GM10847 (cell line): ENCODE measurements around the gene ZFP64.

Experiments
- POLR2A ChIP-seq: IDR thresholded peaks from 2 replicates; pipeline ENCODE4 v1.6.1; 2011; ENCODE audit not compliant: insufficient read length; ENCODE audit errors: extremely low read depth

The ZFP64 gene

GRCh38 chr20:52179331-52180179, 12.0 kb downstream of the ZFP64 start:
- TF ChIP-seq POLR2A, result no peak

DNA sequence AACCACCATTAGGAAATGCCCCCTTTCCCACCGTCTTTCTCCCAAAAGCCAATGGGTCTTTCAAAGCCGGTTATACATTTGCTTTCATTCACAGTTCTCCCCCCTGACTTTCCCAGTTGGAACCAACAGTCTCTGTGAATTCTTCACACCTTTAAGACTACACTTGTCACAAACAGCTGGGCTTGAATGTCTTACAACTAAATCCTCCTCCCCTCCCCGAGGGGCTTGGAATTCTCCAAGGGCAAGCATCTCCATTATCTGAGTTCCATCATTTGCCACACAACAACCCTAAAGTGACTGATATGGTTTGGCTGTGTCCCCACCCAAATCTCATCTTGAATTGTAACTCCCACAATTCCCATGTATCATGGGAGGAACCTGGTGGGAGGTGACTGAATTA, 12.9 kb downstream of the ZFP64 start:
- no peak for TF ChIP-seq POLR2A

DNA sequence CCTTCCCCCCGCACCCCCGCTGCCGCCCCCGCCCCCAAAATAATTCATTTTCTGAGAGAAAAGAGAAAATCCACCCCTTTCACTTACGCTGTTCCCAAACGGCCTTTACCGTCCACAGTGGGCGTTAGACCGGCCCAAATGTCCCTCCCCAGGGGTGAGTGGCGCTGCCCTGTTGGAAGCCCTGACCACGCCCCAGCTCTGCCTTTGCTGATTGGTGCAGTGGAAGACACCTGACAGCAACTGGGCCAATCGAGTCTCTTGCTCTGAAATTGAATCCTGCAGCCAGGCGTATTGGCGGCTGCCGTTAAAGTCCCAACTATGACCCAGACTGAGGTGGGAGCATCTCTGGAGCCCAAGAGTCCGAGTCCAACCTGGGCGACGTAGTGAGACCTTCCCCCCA, 15.7 kb downstream of the ZFP64 start:
- no peak for TF ChIP-seq POLR2A

DNA sequence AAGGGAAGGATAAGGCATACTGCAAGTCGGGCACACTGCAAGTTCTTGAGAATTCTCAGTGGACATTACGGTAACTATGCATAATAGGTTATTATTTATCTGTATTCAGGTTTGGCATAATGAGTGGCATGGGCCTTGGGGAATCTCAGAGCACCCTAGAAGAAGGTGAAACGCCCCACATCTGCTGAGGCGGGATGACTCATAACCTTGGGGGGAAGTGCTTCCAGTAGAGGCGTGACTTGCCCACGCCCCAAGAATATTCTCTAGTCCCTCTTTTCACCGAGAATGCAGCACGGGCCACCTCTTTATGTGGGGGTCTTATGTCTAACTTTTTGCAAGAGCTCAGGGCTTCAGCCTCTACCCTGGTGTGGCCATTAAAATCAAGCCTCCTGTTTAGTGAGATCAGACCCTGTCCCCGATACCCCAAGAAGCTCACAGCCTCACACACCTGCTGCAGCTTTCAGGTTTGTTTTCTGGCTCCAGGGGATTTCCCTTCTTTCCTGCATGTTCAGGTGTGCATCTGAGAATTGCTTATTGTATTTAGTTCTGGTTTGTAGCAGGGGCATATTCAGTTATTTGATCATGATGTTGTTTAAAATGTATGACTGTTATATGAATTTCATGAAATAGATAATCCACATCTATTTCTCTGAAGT, 19.1 kb downstream of the ZFP64 start:
- no peak for TF ChIP-seq POLR2A

DNA sequence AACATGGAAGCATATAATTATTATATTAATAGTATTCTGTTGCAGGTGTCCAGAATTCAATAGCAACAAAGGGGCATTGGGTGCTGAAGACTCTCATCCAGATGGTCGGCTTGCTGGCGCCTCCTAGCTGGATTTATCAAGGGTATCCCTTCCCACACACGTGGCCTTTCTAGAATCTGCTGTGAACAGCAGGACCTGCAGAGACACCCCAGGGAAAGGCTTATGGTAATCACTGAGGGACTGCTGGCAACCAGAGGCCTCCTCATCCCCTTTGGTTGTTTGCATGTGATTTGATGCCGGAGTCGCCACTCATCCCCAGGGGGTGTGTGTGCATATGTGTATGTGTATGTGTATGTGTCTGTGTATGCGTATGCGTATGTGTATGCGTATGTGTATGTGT, 20.6 kb downstream of the ZFP64 start:
- no peak for TF ChIP-seq POLR2A

- no peak for TF ChIP-seq POLR2A
Measured at GRCh38 chr20:52168116-52168515, 23.5 kb downstream of the ZFP64 start.

- TF ChIP-seq POLR2A, result no peak
Measured at GRCh38 chr20:52167232-52167840, 24.2 kb downstream of the ZFP64 start.

- no peak for TF ChIP-seq POLR2A
Measured at GRCh38 chr20:52166150-52166549, 25.4 kb downstream of the ZFP64 start.

GRCh38 chr20:52160621-52161204, 30.9 kb downstream of the ZFP64 start:
- no peak for TF ChIP-seq POLR2A

- no peak for TF ChIP-seq POLR2A
Measured at GRCh38 chr20:52160049-52160570, 31.5 kb downstream of the ZFP64 start.

- no peak for TF ChIP-seq POLR2A
Measured at GRCh38 chr20:52154575-52154974, 37.0 kb downstream of the ZFP64 start.

DNA sequence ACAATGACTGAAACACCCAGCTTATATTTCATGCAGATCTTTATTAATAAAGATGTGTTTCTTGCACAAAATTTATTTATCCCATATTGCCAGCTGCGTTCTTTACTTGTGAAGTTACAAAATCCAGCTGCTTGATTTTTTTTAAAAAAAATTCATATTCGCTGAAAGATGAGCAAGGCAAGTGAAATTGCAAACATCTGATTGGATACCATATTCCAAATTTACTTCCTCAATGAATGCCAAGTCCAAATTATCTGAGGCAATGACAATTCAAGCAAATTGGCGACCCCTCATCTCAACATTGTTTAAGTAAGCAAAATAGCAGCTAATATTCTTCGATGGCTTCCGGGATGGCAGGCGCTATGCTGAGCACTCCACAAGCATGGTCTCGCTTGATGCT, 37.7 kb downstream of the ZFP64 start:
- no peak for TF ChIP-seq POLR2A

- TF ChIP-seq POLR2A, result no peak
Measured at GRCh38 chr20:52152921-52153320, 38.7 kb downstream of the ZFP64 start.

DNA sequence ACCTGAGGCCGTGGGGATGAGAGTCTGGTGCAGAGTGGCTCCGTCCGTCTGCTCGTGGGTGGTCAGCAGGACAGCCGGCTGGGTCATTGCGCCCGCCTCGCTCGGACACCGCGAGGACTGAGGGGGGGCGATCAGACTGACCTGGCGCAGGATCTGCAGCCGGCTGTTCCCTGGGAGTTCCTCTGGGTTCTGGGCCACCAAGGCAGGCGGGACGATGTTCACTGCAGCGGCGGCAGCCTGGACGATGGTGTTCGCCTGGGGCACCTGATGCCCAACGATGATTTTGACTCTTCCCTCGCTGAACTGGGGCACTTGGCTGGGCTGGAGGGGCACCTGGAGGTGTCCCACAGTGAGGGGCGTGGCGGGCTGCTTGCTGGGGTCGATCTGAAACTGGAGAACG, 39.2 kb downstream of the ZFP64 start:
- TF ChIP-seq POLR2A, result no peak

- TF ChIP-seq POLR2A, result no peak
Measured at GRCh38 chr20:52150440-52151258, 40.9 kb downstream of the ZFP64 start.
